Kidney (tissue), 14 donors: ENCODE results near the gene HOXB1. TPM values are rescaled to one million over a fixed set of nuclear protein-coding genes. Genes with fewer than 3 reads are reported as not detected.
A peak's percentile ranks its signal among the peaks of the same experiment; 100 is the strongest.

ENCODE experiments used
- DNase-seq, 5 donors: peaks; one replicate each; pipeline ENCODE4 v3.0.0-alpha.2; 2013 to 2020
- FAIRE-seq: peaks from 2 replicates; lab custom pipeline; 2012; peaks lifted over from hg19 to GRCh38; lab: Jason Lieb, UNC
- H3K27ac ChIP-seq, 2 donors: one replicate each; pipeline ENCODE4 v1.7.0; 2013; ENCODE audit warnings: low read depth in 2 of 2, low read length in 2 of 2, inconsistent platforms in 1 of 2
- H3K27me3 ChIP-seq: one replicate; pipeline ENCODE4 v1.7.1; 2013; ENCODE audit warnings: low read length, inconsistent platforms; ENCODE audit not compliant: control insufficient read depth, insufficient read depth
- H3K36me3 ChIP-seq, 3 donors: one replicate each; pipeline versions ENCODE4 v1.7.0 to v1.7.1; 2013; ENCODE audit warnings: low read length in 3 of 3, control low read depth in 1 of 3, inconsistent platforms in 1 of 3; ENCODE audit not compliant: insufficient read depth in 3 of 3, control insufficient read depth in 2 of 3
- H3K4me1 ChIP-seq, 3 donors: one replicate each; pipeline versions ENCODE4 v1.7.0 to v1.7.1; 2013; ENCODE audit warnings: low read length in 3 of 3, inconsistent platforms in 1 of 3, low read depth in 1 of 3; ENCODE audit not compliant: control insufficient read depth in 2 of 3, insufficient read depth in 2 of 3
- H3K4me3 ChIP-seq, 3 donors: one replicate each; pipeline versions ENCODE4 v1.7.0 to v1.8.1; 2013; ENCODE audit warnings: low read length in 3 of 3, control low read depth in 1 of 3, inconsistent platforms in 1 of 3
- H3K9ac ChIP-seq, 3 donors: one replicate each; pipeline versions ENCODE4 v1.7.0 to v1.7.1; 2013; ENCODE audit warnings: low read length in 3 of 3, control low read depth in 1 of 3, inconsistent platforms in 1 of 3
- H3K9me3 ChIP-seq, 3 donors: one replicate each; pipeline versions ENCODE4 v1.7.0 to v1.7.1; 2013; ENCODE audit warnings: low read length in 3 of 3, control low read depth in 1 of 3, inconsistent platforms in 1 of 3; ENCODE audit not compliant: control insufficient read depth in 2 of 3, insufficient read depth in 1 of 3
- intact Hi-C: fragments of 100-400 bp; cut with DNase I; formaldehyde crosslinking; loops from one replicate; pipeline ENCODE4 v1.11.1; 2022
- polyA plus RNA-seq: library from polyadenylated mRNA; stranded (reverse); fragments of 350-450 nt; fragmentation: Illumina TruSeq; extraction: RNeasy Lipid Tissue Mini Kit (QIAGEN cat#74804); gene quantifications from one replicate; pipeline ENCODE4 v1.2.3, GENCODE V29; 2014; ENCODE audit warnings: low read depth, low replicate concordance; ENCODE audit not compliant: insufficient read depth
- total RNA-seq: library from RNA; stranded (reverse); fragmentation: NEBNext Ultra II Directional; extraction: Animal tissue kit (Norgen Biotek cat#: 25700); gene quantifications from one replicate; pipeline ENCODE4 v1.2.1, GENCODE V29; 2021
- TF ChIP-seq, protein P1 (sequence below): IDR thresholded peaks from 3 replicates; pipeline ENCODE4 v1.5.1; 2012; ENCODE audit warnings: mild to moderate bottlenecking, moderate library complexity, borderline replicate concordance; ENCODE audit not compliant: insufficient read depth; ENCODE audit errors: extremely low read depth
- donor health status: control.
- donor health status: control.
- donor health status: control.
- donor health status: control.
- donor health status: control.
- donor health status: DM: yes; HTN: yes; CAD: no.
- donor health status: Normal renal cell carcinoma (clear cell type).

The HOXB1 gene
- total and polyA plus RNA-seq, 2 donors from 2014 or later: not detected

DNA sequence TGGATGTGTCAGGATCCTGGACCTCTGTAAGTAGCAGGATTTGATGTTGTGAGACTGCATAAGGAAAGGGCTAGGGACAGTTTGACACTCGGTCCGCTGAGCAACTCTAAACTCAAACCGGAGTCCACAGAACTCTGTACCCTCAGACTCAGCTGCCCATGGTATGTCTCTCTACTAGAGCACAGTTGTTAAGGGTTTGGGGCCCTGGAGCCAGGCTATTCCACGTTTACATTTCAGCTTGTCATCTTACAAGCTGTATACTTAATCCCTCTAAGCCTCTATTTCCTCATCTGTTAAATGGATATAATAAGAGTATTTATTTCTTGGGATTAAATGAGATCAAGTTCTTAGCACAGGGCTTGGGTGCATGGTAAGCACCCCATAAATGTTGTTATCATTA is 27.9 kb downstream of the HOXB1 start:
- TF ChIP-seq, protein P1, sequence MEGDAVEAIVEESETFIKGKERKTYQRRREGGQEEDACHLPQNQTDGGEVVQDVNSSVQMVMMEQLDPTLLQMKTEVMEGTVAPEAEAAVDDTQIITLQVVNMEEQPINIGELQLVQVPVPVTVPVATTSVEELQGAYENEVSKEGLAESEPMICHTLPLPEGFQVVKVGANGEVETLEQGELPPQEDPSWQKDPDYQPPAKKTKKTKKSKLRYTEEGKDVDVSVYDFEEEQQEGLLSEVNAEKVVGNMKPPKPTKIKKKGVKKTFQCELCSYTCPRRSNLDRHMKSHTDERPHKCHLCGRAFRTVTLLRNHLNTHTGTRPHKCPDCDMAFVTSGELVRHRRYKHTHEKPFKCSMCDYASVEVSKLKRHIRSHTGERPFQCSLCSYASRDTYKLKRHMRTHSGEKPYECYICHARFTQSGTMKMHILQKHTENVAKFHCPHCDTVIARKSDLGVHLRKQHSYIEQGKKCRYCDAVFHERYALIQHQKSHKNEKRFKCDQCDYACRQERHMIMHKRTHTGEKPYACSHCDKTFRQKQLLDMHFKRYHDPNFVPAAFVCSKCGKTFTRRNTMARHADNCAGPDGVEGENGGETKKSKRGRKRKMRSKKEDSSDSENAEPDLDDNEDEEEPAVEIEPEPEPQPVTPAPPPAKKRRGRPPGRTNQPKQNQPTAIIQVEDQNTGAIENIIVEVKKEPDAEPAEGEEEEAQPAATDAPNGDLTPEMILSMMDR: no peak
- no peaks in the 10 kb centered on the region for H3K36me3 ChIP-seq
- peaks cover 0 to 7% (median 4%) of the 10 kb centered on the region in 3 donors for H3K4me1 ChIP-seq
- intact Hi-C loops: no loop called here
- no peak for FAIRE-seq
- no peak overlapping the region for H3K4me3 ChIP-seq
- no peaks in the 10 kb centered on the region for H3K27me3 ChIP-seq
- no peaks in the 10 kb centered on the region for H3K9me3 ChIP-seq
- DNase-seq: no peak
- no peak overlapping the region for H3K27ac ChIP-seq
- H3K9ac ChIP-seq: no peak overlapping the region

DNA sequence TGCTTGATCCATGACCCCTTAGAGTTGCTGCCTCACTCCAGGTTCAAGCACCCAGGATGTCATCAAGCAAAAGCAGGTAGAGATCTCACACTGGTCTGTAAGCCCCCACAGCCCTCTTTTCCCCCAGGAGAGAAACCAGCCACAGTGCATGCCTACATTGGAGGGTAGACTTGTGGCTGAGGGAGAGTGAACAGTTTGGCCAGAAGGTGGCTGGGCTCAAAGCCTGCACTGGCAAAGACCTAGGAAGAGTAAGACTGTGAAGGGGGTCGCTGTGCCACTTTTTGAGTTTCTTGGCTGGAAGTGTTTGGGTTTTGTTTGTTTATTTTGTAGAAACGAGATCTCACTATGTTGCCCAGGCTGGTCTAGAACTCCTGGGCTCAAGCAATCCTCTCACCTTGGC is 28.5 kb downstream of the HOXB1 start:
- no peak overlapping the region for H3K4me3 ChIP-seq
- no peak overlapping the region for H3K9ac ChIP-seq
- TF ChIP-seq, protein P1: no peak
- peaks cover 0 to 7% (median 7%) of the 10 kb centered on the region in 3 donors for H3K4me1 ChIP-seq
- H3K36me3 ChIP-seq: no peaks in the 10 kb centered on the region
- H3K9me3 ChIP-seq: no peaks in the 10 kb centered on the region
- no peak overlapping the region for H3K27ac ChIP-seq
- no peak for FAIRE-seq
- intact Hi-C loops: no loop called here
- DNase-seq: no peak
- no peaks in the 10 kb centered on the region for H3K27me3 ChIP-seq

DNA sequence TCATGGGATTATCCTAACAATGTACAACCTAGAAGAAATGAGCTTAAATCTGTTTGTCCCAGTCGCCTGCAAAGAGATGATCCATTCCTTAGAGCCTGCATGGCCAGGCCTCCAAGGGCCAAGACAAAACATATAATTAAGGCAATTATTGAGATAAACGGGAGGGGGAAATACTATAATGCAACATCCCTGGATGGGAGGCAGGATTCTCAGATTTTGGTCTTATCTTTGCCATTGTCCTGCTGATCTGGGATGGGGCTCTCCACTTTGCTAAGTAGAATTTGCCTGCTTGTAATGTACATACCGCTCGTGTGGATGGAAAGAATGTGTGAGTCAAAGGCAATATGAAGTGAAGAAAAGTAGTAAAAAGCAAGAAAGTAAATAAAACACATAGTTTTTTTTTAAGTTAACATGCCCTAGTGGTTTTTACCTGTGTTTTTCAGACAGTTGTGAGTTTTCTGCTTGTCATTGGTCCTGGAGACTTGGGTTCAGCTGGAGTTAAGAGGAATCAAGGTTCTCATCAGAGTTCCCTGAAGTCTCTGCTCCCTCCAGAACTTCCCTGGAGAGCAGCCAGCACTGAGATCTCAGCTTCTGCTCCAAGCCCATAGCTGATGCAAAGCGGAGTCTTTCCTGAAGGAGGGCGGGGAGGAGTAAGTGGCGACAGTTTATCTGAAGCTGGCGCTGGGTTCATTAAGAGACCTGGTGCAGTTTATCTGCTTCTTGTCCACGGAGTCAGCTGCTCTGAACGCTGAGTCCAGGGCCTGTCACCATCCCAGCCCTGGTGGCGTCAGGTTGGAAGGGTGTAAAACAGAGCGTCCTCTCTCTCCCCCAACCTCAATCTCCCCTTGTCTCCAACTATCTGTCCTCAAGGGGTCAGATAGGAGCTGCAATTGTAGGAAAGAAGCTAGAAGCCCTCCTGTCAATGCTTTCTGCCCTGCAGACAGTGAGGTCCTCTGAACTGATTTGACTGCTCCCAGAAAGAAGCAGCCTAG is 30.1 kb downstream of the HOXB1 start:
- intact Hi-C loops: no loop called here
- no peak overlapping the region for H3K27ac ChIP-seq
- TF ChIP-seq, protein P1: no peak

More for the DNA sequence above, 30.1 kb downstream of the HOXB1 start:
- no peak for FAIRE-seq
- Histone ChIP-seq H3K9ac (no peak overlapping the region), H3K9me3 (no peaks in the 10 kb centered on the region), H3K4me1 (peaks cover 0 to 7% (median 7%) of the 10 kb centered on the region in 3 donors), H3K27me3 (no peaks in the 10 kb centered on the region), H3K4me3 (no peak overlapping the region), H3K36me3 (no peaks in the 10 kb centered on the region)
- DNase-seq: peak in 3 of 5 donors; percentile 64 to 79 (median 67)
